ENCODE measurements around the gene CRACR2A. TPM values are rescaled to one million over a fixed set of nuclear protein-coding genes. Genes with fewer than 3 reads are reported as not detected.

CRACR2A gene
- total RNA-seq, 4 donors from 2014 or later = 1.2 to 7.9 (median 2.2) TPM

DNA sequence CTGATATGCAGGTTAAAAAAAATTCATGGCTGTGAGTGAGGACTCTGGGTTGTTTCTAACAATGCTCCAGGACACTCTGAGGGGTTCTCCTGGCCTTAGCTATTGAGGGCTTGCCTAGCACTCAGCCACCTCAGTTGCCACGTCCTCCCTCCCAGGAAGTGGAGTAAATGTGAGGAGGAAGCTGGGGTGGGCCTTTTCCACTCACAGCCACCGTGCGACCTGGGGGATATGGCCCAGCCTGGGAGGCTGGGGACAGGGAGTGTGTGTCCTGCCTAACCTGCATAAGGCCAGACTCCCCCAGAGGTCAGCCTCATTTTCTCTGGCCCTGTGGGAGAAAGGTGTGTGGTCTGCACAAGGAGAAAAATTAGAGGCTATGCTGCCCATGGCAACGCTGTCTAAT, 83.3 kb downstream of the CRACR2A start:
- Histone ChIP-seq H3K27me3 (no peaks in the 10 kb centered on the region), H3K9me3 (no peaks in the 10 kb centered on the region), H3K36me3 (no peaks in the 10 kb centered on the region), H3K27ac (no peak overlapping the region), H3K4me1 (no peaks in the 10 kb centered on the region), H3K4me3 (replicated peaks in 1 of 3) (no peak overlapping the region)
- DNase-seq = no peak
- intact Hi-C loops (cut with DNase I) = no loop called here
- TF ChIP-seq, protein P1, sequence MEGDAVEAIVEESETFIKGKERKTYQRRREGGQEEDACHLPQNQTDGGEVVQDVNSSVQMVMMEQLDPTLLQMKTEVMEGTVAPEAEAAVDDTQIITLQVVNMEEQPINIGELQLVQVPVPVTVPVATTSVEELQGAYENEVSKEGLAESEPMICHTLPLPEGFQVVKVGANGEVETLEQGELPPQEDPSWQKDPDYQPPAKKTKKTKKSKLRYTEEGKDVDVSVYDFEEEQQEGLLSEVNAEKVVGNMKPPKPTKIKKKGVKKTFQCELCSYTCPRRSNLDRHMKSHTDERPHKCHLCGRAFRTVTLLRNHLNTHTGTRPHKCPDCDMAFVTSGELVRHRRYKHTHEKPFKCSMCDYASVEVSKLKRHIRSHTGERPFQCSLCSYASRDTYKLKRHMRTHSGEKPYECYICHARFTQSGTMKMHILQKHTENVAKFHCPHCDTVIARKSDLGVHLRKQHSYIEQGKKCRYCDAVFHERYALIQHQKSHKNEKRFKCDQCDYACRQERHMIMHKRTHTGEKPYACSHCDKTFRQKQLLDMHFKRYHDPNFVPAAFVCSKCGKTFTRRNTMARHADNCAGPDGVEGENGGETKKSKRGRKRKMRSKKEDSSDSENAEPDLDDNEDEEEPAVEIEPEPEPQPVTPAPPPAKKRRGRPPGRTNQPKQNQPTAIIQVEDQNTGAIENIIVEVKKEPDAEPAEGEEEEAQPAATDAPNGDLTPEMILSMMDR (IDR thresholded peaks at IDR 0.05) = no peak
- no peak for TF ChIP-seq POLR2A (IDR thresholded peaks at IDR 0.05)
- WGBS, 2 donors = 89 to 95% methylated on average over 3 of the region's 4 CpGs

DNA sequence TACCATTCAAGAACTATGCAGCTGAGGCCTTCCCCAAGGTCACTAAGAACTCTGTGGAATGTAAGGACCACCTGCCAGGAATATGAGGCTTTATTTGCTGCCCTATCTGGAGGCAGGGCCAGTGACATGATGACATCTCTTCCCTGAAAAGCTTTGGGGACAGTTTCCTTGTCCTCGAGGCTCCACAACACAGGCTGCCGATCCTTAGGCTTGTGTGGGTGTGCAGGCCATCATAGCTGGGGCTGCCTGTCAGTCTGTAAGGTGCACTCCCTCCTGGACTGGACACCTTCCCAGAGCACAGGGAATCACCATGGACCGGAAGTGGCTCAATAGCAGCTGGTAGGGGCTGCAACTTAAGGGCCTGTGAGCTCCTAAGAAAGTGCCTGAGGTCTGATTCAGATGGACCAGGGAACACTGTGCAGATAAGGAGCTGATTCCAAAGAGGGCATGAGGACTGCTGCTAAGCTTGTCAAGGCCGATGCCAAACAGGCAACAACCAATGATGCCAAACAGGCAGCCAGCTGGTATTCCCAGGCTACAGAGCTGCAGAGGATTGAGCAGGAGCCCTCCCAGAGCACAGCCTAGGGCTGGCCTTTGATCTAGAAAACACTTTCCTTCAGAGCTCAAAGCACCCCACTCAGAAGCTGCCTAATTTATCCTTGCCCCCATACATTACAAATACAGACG, 84.3 kb downstream of the CRACR2A start:
- no peak for DNase-seq
- no peaks in the 10 kb centered on the region for H3K9me3 ChIP-seq
- TF ChIP-seq, protein P1 (IDR thresholded peaks at IDR 0.05) = no peak
- TF ChIP-seq POLR2A (IDR thresholded peaks at IDR 0.05) = no peak
- no peaks in the 10 kb centered on the region for H3K27me3 ChIP-seq
- no peak overlapping the region for H3K27ac ChIP-seq
- H3K4me3 ChIP-seq (replicated peaks in 1 of 3) = no peak overlapping the region
- H3K4me1 ChIP-seq = no peaks in the 10 kb centered on the region
- WGBS, 2 donors = 92 to 94% methylated on average over 3 to 5 of the region's 5 CpGs
- no peaks in the 10 kb centered on the region for H3K36me3 ChIP-seq
- intact Hi-C loops (cut with DNase I) = no loop called here

DNA sequence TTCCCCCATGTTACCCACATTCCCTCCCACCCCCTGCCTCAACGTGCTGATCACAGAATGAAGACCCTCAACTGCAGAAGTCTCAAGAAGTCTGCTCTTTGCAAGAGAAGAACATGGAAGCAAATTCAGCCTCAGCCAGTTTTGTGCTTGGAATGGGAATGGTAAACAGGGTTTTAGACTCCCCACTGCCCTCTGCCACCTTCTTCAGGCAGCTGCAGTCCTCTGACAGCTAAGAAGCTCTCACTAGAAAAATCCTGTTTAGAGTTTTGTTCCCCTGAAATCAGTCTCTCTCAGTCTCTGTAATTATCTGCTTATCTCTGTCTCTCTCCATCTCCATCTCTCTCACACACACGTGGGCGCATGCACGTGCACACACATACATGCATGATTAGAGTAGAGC, 85.4 kb downstream of the CRACR2A start:
- Histone ChIP-seq H3K27me3 (no peaks in the 10 kb centered on the region), H3K4me3 (replicated peaks in 1 of 3) (no peak overlapping the region), H3K27ac (no peak overlapping the region), H3K4me1 (no peaks in the 10 kb centered on the region), H3K36me3 (no peaks in the 10 kb centered on the region), H3K9me3 (no peaks in the 10 kb centered on the region)
- TF ChIP-seq, protein P1 (IDR thresholded peaks at IDR 0.05) = peak in 2 of 6 experiments; percentile 4 to 9
- no peak for TF ChIP-seq POLR2A (IDR thresholded peaks at IDR 0.05)
- intact Hi-C loops (cut with DNase I) = no loop called here
- WGBS, 2 donors = 80 to 82% methylated on average over 4 of the region's 4 CpGs
- no peak for DNase-seq

DNA sequence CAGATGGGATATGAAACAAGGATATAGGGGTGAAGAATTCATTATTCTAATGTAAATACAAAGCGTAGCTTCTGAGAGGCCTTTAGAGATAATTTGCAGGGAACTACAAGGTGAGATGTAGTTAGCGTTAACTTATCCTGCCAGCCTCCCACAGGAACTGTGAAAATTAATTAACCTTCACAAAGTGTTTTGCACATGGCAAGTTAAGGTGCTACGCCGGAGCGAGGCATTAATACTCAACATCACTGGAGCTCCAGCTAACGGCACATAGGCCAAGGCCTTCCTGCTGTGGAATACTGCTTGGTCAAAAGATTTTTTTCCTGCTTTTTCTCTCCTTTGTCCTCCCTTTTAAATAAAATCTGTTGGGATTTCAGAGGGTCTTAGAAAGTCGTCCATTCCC, 86.5 kb downstream of the CRACR2A start:
- H3K36me3 ChIP-seq = no peaks in the 10 kb centered on the region
- H3K4me3 ChIP-seq (replicated peaks in 1 of 3) = no peak overlapping the region
- intact Hi-C loops (cut with DNase I) = no loop called here
- no peaks in the 10 kb centered on the region for H3K9me3 ChIP-seq
- no peak for DNase-seq
- 95 to 98% methylated on average over 7 of the region's 7 CpGs for WGBS, 2 donors
- H3K27ac ChIP-seq = no peak overlapping the region
- H3K4me1 ChIP-seq = no peaks in the 10 kb centered on the region
- no peaks in the 10 kb centered on the region for H3K27me3 ChIP-seq
- TF ChIP-seq, protein P1 (IDR thresholded peaks at IDR 0.05) = no peak
- no peak for TF ChIP-seq POLR2A (IDR thresholded peaks at IDR 0.05)

DNA sequence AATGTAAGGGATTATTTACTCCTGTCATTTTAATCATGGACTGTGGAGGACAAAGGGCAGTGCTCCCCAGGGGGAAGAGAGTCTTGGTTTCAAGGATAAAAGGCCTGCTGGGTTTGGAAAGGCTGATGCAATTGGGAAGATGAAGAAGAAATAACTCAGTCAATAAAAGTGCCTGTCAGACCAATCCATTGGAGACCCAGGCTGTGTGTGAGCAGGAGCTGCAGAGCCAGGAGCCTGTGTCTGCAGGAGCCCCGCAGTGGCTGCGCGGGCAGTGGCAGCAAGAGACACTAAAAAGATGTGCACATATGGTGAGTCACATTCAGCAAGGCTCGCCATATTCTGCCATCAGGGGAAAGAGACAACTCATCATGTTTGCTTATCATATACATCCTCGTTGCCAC, 90.4 kb downstream of the CRACR2A start:
- no peaks in the 10 kb centered on the region for H3K36me3 ChIP-seq
- H3K27ac ChIP-seq = no peak overlapping the region
- H3K27me3 ChIP-seq = no peaks in the 10 kb centered on the region
- H3K4me1 ChIP-seq = no peaks in the 10 kb centered on the region
- no peak for TF ChIP-seq POLR2A (IDR thresholded peaks at IDR 0.05)
- TF ChIP-seq, protein P1 (IDR thresholded peaks at IDR 0.05) = no peak
- H3K9me3 ChIP-seq = no peaks in the 10 kb centered on the region
- 94 to 98% methylated on average over 5 of the region's 5 CpGs for WGBS, 2 donors
- intact Hi-C loops (cut with DNase I) = no loop called here
- H3K4me3 ChIP-seq (replicated peaks in 1 of 3) = no peak overlapping the region
- DNase-seq = no peak
